HEK293 (cell line): Measurements from ENCODE around the gene ARID1A.
A peak's percentile ranks its signal among the peaks of the same experiment; 100 is the strongest.

Experiments
- CTCF ChIP-seq: fragments of 450-650 bp; formaldehyde crosslinking; IDR thresholded peaks from 2 replicates; pipeline ENCODE4 v1.5.1; 2016; ENCODE audit warnings: missing biosample characterization, missing genetic modification characterization
- GLI2 ChIP-seq: fragments of 450-650 bp; formaldehyde crosslinking; IDR thresholded peaks from 2 replicates; pipeline ENCODE4; 2017; ENCODE audit warnings: missing biosample characterization, missing genetic modification characterization, low read depth, borderline replicate concordance
- GLIS1 ChIP-seq: fragments of 450-650 bp; formaldehyde crosslinking; IDR thresholded peaks from 2 replicates; pipeline ENCODE4 v1.5.1; 2016; ENCODE audit warnings: missing biosample characterization, missing genetic modification characterization
- TSHZ1 ChIP-seq: fragments of 450-650 bp; formaldehyde crosslinking; IDR thresholded peaks from 2 replicates; pipeline ENCODE4 v1.5.1; 2016; ENCODE audit warnings: missing biosample characterization, missing genetic modification characterization, borderline replicate concordance
- ZBTB1 ChIP-seq: fragments of 450-650 bp; formaldehyde crosslinking; IDR thresholded peaks from 2 replicates; pipeline ENCODE4 v1.5.1; 2016; ENCODE audit warnings: missing biosample characterization, missing genetic modification characterization
- ZFP41 ChIP-seq: fragments of 450-650 bp; formaldehyde crosslinking; IDR thresholded peaks from 2 replicates; pipeline ENCODE4 v1.5.1; 2016; ENCODE audit warnings: missing biosample characterization, missing genetic modification characterization, borderline replicate concordance
- ZNF112 ChIP-seq: fragments of 450-650 bp; formaldehyde crosslinking; IDR thresholded peaks from 2 replicates; pipeline ENCODE4 v1.5.0; 2017; ENCODE audit warnings: missing biosample characterization, missing genetic modification characterization
- ZNF132 ChIP-seq: fragments of 450-650 bp; formaldehyde crosslinking; IDR thresholded peaks from 2 replicates; pipeline ENCODE4 v1.5.1; 2017; ENCODE audit warnings: missing biosample characterization, missing genetic modification characterization, borderline replicate concordance
- ZNF140 ChIP-seq: fragments of 450-650 bp; formaldehyde crosslinking; IDR thresholded peaks from 2 replicates; pipeline ENCODE4 v1.5.1; 2016; ENCODE audit warnings: missing biosample characterization, missing genetic modification characterization
- ZNF175 ChIP-seq: fragments of 450-650 bp; formaldehyde crosslinking; IDR thresholded peaks from 2 replicates; pipeline ENCODE4 v1.5.1; 2016; ENCODE audit warnings: missing biosample characterization, missing genetic modification characterization
- ZNF2 ChIP-seq: fragments of 450-650 bp; formaldehyde crosslinking; IDR thresholded peaks from 2 replicates; pipeline ENCODE4 v1.5.1; 2016; ENCODE audit warnings: missing biosample characterization, missing genetic modification characterization
- ZNF274 ChIP-seq, 2 experiments: fragments of 200-500 bp in 1 of 2; fragments of 450-650 bp in 1 of 2; sonication (Bioruptor generic) in 1 of 2; formaldehyde crosslinking in 1 of 2; IDR thresholded peaks; 2 replicates each; pipeline versions ENCODE4 v1.5.1 to v1.6.1; 2014 to 2016; ENCODE audit warnings: borderline replicate concordance in 1 of 2, inconsistent platforms in 1 of 2, low read length in 1 of 2, missing biosample characterization in 1 of 2, missing genetic modification characterization in 1 of 2
- ZNF335 ChIP-seq: fragments of 450-650 bp; formaldehyde crosslinking; conservative IDR thresholded peaks from 2 replicates; pipeline ENCODE4 v1.5.1; 2016; ENCODE audit warnings: missing biosample characterization, missing genetic modification characterization
- ZNF37A ChIP-seq: fragments of 450-650 bp; IDR thresholded peaks from 2 replicates; pipeline ENCODE4 v1.5.1; 2018; ENCODE audit warnings: missing biosample characterization, missing genetic modification characterization
- ZNF433 ChIP-seq: fragments of 450-650 bp; formaldehyde crosslinking; IDR thresholded peaks from 2 replicates; pipeline ENCODE4 v1.5.1; 2016; ENCODE audit warnings: missing biosample characterization, missing genetic modification characterization, low read depth
- ZNF473 ChIP-seq: fragments of 450-650 bp; formaldehyde crosslinking; IDR thresholded peaks from 2 replicates; pipeline ENCODE4 v1.5.1; 2017; ENCODE audit warnings: missing biosample characterization, missing genetic modification characterization
- ZNF658 ChIP-seq: fragments of 450-650 bp; formaldehyde crosslinking; IDR thresholded peaks from 2 replicates; pipeline ENCODE4; 2016; ENCODE audit warnings: missing biosample characterization, missing genetic modification characterization
- ZNF664 ChIP-seq: fragments of 450-650 bp; formaldehyde crosslinking; IDR thresholded peaks from 2 replicates; pipeline ENCODE4 v1.5.1; 2016; ENCODE audit warnings: missing biosample characterization, missing genetic modification characterization
- ZNF76 ChIP-seq: fragments of 450-650 bp; formaldehyde crosslinking; IDR thresholded peaks from 2 replicates; pipeline ENCODE4; 2016; ENCODE audit warnings: low read depth, missing biosample characterization, missing genetic modification characterization, borderline replicate concordance
- TF ChIP-seq, protein P1 (sequence below): fragments of 450-650 bp; formaldehyde crosslinking; IDR thresholded peaks from 2 replicates; pipeline ENCODE4 v1.5.1; 2016; ENCODE audit warnings: missing biosample characterization, missing genetic modification characterization
- TF ChIP-seq, protein P2 (sequence below): fragments of 450-650 bp; formaldehyde crosslinking; IDR thresholded peaks from 2 replicates; pipeline ENCODE4 v1.5.1; 2016; ENCODE audit warnings: missing biosample characterization, missing genetic modification characterization
- TF ChIP-seq, protein P3 (sequence below): fragments of 450-650 bp; formaldehyde crosslinking; IDR thresholded peaks from 2 replicates; pipeline ENCODE4 v1.5.1; 2016; ENCODE audit warnings: missing biosample characterization, missing genetic modification characterization, borderline replicate concordance

The ARID1A gene

GRCh38 chr1:26788836-26789611 lies 93.2 kb downstream of the ARID1A start (continued):
- TF ChIP-seq ZNF112 (tag by site-specific recombination) (no peak), ZNF274 (IDR thresholded peaks at IDR 0.05; ENCODE audit: low read length) (no peak), ZNF274 (tag by site-specific recombination; IDR thresholded peaks at IDR 0.05; ENCODE audit: borderline replicate concordance) (no peak), ZNF76 (tag by site-specific recombination) (no peak; the same call in 1 of the 2 replicates), ZBTB1 (tag by site-specific recombination) (no peak), ZNF132 (tag by site-specific recombination) (no peak), CTCF (peak; percentile 93), GLI2 (tag by site-specific recombination) (no peak), ZNF433 (tag by site-specific recombination) (no peak), GLIS1 (no peak), ZNF37A (tag by site-specific recombination) (no peak), ZNF2 (tag by site-specific recombination) (no peak), ZNF658 (tag by site-specific recombination) (no peak), TSHZ1 (no peak), ZFP41 (tag by site-specific recombination) (no peak), ZNF473 (tag by site-specific recombination) (no peak), ZNF140 (tag by site-specific recombination) (no peak), ZNF664 (tag by site-specific recombination) (0 out of 2 replicates have a peak, but pooled peaks have one; percentile 7), ZNF335 (tag by site-specific recombination) (no peak; the same call in 1 of the 2 replicates), ZNF175 (tag by site-specific recombination) (no peak)
- TF ChIP-seq, protein P1, sequence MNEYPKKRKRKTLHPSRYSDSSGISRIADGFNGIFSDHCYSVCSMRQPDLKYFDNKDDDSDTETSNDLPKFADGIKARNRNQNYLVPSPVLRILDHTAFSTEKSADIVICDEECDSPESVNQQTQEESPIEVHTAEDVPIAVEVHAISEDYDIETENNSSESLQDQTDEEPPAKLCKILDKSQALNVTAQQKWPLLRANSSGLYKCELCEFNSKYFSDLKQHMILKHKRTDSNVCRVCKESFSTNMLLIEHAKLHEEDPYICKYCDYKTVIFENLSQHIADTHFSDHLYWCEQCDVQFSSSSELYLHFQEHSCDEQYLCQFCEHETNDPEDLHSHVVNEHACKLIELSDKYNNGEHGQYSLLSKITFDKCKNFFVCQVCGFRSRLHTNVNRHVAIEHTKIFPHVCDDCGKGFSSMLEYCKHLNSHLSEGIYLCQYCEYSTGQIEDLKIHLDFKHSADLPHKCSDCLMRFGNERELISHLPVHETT (tag by site-specific recombination): no peak; the same call in 1 of the 2 replicates
- TF ChIP-seq, protein P2, sequence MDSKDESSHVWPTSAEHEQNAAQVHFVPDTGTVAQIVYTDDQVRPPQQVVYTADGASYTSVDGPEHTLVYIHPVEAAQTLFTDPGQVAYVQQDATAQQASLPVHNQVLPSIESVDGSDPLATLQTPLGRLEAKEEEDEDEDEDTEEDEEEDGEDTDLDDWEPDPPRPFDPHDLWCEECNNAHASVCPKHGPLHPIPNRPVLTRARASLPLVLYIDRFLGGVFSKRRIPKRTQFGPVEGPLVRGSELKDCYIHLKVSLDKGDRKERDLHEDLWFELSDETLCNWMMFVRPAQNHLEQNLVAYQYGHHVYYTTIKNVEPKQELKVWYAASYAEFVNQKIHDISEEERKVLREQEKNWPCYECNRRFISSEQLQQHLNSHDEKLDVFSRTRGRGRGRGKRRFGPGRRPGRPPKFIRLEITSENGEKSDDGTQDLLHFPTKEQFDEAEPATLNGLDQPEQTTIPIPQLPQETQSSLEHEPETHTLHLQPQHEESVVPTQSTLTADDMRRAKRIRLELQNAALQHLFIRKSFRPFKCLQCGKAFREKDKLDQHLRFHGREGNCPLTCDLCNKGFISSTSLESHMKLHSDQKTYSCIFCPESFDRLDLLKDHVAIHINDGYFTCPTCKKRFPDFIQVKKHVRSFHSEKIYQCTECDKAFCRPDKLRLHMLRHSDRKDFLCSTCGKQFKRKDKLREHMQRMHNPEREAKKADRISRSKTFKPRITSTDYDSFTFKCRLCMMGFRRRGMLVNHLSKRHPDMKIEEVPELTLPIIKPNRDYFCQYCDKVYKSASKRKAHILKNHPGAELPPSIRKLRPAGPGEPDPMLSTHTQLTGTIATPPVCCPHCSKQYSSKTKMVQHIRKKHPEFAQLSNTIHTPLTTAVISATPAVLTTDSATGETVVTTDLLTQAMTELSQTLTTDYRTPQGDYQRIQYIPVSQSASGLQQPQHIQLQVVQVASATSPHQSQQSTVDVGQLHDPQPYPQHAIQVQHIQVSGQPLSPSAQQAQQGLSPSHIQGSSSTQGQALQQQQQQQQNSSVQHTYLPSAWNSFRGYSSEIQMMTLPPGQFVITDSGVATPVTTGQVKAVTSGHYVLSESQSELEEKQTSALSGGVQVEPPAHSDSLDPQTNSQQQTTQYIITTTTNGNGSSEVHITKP (tag by site-specific recombination): no peak
- TF ChIP-seq, protein P3, sequence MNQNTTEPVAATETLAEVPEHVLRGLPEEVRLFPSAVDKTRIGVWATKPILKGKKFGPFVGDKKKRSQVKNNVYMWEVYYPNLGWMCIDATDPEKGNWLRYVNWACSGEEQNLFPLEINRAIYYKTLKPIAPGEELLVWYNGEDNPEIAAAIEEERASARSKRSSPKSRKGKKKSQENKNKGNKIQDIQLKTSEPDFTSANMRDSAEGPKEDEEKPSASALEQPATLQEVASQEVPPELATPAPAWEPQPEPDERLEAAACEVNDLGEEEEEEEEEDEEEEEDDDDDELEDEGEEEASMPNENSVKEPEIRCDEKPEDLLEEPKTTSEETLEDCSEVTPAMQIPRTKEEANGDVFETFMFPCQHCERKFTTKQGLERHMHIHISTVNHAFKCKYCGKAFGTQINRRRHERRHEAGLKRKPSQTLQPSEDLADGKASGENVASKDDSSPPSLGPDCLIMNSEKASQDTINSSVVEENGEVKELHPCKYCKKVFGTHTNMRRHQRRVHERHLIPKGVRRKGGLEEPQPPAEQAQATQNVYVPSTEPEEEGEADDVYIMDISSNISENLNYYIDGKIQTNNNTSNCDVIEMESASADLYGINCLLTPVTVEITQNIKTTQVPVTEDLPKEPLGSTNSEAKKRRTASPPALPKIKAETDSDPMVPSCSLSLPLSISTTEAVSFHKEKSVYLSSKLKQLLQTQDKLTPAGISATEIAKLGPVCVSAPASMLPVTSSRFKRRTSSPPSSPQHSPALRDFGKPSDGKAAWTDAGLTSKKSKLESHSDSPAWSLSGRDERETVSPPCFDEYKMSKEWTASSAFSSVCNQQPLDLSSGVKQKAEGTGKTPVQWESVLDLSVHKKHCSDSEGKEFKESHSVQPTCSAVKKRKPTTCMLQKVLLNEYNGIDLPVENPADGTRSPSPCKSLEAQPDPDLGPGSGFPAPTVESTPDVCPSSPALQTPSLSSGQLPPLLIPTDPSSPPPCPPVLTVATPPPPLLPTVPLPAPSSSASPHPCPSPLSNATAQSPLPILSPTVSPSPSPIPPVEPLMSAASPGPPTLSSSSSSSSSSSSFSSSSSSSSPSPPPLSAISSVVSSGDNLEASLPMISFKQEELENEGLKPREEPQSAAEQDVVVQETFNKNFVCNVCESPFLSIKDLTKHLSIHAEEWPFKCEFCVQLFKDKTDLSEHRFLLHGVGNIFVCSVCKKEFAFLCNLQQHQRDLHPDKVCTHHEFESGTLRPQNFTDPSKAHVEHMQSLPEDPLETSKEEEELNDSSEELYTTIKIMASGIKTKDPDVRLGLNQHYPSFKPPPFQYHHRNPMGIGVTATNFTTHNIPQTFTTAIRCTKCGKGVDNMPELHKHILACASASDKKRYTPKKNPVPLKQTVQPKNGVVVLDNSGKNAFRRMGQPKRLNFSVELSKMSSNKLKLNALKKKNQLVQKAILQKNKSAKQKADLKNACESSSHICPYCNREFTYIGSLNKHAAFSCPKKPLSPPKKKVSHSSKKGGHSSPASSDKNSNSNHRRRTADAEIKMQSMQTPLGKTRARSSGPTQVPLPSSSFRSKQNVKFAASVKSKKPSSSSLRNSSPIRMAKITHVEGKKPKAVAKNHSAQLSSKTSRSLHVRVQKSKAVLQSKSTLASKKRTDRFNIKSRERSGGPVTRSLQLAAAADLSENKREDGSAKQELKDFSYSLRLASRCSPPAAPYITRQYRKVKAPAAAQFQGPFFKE (tag by site-specific recombination): no peak
